ENCODE results near the gene USP21. TPM values are rescaled to one million over a fixed set of nuclear protein-coding genes. Genes with fewer than 3 reads are reported as not detected.

The USP21 gene
- total and polyA plus RNA-seq, 9 of the 15 experiments (the other 6 are each of a cell fraction or from before 2014, with no cell fraction given), result 4.9 to 52.4 (median 21.6) TPM

DNA sequence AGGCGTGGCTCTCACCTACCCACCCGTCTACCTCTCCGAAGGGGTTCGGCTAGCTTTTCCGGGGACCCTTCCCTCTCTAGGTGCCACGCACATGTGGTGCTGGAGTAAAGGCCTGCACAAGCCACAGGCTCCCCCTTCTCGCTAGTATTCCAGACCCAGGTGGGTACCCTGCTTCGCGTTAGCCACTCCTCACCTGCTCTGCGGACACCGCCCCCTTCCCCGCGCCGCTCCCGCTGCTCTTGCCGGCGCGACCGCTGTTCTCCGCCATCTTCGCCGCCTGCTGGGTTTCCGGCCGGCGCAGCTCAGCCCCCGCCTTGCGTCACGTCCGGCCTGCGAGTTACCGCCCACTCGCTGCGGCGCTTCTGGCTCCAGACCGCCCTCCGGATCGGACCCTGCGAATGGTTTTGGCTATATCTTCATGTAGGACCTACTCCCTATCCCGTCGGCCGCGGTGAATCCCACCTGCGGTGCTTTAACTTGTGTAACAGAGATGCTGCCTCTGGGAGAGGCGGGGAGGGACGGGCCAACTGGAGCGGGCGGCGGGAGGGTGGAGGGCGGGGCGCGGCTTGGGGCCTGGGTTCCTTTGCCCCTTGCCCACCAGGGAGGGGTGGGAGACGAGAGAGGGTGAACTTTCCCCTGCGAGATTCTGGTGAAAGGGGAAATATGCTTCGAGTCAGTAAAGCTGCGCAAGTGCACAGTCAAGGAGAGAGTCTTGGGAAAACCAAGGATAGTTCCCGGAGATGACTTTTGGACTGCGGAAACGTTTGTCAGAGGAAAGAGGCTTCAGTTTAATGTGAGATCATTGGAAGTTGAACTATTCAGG lies 41.3 kb upstream of the USP21 start, which contains the start of the genes NIT1 and PFDN2 (continued):
- TF ChIP-seq, protein P1, sequence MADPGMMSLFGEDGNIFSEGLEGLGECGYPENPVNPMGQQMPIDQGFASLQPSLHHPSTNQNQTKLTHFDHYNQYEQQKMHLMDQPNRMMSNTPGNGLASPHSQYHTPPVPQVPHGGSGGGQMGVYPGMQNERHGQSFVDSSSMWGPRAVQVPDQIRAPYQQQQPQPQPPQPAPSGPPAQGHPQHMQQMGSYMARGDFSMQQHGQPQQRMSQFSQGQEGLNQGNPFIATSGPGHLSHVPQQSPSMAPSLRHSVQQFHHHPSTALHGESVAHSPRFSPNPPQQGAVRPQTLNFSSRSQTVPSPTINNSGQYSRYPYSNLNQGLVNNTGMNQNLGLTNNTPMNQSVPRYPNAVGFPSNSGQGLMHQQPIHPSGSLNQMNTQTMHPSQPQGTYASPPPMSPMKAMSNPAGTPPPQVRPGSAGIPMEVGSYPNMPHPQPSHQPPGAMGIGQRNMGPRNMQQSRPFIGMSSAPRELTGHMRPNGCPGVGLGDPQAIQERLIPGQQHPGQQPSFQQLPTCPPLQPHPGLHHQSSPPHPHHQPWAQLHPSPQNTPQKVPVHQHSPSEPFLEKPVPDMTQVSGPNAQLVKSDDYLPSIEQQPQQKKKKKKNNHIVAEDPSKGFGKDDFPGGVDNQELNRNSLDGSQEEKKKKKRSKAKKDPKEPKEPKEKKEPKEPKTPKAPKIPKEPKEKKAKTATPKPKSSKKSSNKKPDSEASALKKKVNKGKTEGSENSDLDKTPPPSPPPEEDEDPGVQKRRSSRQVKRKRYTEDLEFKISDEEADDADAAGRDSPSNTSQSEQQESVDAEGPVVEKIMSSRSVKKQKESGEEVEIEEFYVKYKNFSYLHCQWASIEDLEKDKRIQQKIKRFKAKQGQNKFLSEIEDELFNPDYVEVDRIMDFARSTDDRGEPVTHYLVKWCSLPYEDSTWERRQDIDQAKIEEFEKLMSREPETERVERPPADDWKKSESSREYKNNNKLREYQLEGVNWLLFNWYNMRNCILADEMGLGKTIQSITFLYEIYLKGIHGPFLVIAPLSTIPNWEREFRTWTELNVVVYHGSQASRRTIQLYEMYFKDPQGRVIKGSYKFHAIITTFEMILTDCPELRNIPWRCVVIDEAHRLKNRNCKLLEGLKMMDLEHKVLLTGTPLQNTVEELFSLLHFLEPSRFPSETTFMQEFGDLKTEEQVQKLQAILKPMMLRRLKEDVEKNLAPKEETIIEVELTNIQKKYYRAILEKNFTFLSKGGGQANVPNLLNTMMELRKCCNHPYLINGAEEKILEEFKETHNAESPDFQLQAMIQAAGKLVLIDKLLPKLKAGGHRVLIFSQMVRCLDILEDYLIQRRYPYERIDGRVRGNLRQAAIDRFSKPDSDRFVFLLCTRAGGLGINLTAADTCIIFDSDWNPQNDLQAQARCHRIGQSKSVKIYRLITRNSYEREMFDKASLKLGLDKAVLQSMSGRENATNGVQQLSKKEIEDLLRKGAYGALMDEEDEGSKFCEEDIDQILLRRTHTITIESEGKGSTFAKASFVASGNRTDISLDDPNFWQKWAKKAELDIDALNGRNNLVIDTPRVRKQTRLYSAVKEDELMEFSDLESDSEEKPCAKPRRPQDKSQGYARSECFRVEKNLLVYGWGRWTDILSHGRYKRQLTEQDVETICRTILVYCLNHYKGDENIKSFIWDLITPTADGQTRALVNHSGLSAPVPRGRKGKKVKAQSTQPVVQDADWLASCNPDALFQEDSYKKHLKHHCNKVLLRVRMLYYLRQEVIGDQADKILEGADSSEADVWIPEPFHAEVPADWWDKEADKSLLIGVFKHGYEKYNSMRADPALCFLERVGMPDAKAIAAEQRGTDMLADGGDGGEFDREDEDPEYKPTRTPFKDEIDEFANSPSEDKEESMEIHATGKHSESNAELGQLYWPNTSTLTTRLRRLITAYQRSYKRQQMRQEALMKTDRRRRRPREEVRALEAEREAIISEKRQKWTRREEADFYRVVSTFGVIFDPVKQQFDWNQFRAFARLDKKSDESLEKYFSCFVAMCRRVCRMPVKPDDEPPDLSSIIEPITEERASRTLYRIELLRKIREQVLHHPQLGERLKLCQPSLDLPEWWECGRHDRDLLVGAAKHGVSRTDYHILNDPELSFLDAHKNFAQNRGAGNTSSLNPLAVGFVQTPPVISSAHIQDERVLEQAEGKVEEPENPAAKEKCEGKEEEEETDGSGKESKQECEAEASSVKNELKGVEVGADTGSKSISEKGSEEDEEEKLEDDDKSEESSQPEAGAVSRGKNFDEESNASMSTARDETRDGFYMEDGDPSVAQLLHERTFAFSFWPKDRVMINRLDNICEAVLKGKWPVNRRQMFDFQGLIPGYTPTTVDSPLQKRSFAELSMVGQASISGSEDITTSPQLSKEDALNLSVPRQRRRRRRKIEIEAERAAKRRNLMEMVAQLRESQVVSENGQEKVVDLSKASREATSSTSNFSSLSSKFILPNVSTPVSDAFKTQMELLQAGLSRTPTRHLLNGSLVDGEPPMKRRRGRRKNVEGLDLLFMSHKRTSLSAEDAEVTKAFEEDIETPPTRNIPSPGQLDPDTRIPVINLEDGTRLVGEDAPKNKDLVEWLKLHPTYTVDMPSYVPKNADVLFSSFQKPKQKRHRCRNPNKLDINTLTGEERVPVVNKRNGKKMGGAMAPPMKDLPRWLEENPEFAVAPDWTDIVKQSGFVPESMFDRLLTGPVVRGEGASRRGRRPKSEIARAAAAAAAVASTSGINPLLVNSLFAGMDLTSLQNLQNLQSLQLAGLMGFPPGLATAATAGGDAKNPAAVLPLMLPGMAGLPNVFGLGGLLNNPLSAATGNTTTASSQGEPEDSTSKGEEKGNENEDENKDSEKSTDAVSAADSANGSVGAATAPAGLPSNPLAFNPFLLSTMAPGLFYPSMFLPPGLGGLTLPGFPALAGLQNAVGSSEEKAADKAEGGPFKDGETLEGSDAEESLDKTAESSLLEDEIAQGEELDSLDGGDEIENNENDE (IDR thresholded peaks at IDR 0.05; ENCODE audit: low read depth, low read length), result no peak
- TF ChIP-seq, protein P2, sequence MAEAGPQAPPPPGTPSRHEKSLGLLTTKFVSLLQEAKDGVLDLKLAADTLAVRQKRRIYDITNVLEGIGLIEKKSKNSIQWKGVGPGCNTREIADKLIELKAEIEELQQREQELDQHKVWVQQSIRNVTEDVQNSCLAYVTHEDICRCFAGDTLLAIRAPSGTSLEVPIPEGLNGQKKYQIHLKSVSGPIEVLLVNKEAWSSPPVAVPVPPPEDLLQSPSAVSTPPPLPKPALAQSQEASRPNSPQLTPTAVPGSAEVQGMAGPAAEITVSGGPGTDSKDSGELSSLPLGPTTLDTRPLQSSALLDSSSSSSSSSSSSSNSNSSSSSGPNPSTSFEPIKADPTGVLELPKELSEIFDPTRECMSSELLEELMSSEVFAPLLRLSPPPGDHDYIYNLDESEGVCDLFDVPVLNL (CRISPR knock-in tag; IDR thresholded peaks at IDR 0.05; ENCODE audit: low read depth), result peak; percentile 52
- TF ChIP-seq CBFA2T3 (IDR thresholded peaks at IDR 0.05) (no peak), YY1 (IDR thresholded peaks at IDR 0.05; ENCODE audit: borderline replicate concordance in 1 of 3, control insufficient read depth in 1 of 3, extremely low read depth in 1 of 3, insufficient read depth in 3 of 3, insufficient read length in 1 of 3, insufficient replicate concordance in 2 of 3, low read depth in 1 of 3, low read length in 2 of 3) (peak; percentile 83 to 98 (median 94)), RHOXF2B (CRISPR knock-in tag; conservative IDR thresholded peaks at IDR 0.05) (no peak), SRSF7 (optimal IDR thresholded peaks at IDR 0.05; ENCODE audit: low read depth, low read length) (no peak), NRF1 (conservative IDR thresholded peaks at IDR 0.05 in 1 of 2, IDR thresholded peaks at IDR 0.05 in 1 of 2) (peak; percentile 79 to 85), CBX3 (IDR thresholded peaks at IDR 0.05; ENCODE audit: borderline replicate concordance in 1 of 2, low read length in 2 of 2) (no peak), ZBTB7A (IDR thresholded peaks at IDR 0.05; ENCODE audit: borderline replicate concordance, control insufficient read depth, low read depth, low read length) (peak; percentile 44; the same call in 1 of the 2 replicates)
- TF ChIP-seq, protein P3, sequence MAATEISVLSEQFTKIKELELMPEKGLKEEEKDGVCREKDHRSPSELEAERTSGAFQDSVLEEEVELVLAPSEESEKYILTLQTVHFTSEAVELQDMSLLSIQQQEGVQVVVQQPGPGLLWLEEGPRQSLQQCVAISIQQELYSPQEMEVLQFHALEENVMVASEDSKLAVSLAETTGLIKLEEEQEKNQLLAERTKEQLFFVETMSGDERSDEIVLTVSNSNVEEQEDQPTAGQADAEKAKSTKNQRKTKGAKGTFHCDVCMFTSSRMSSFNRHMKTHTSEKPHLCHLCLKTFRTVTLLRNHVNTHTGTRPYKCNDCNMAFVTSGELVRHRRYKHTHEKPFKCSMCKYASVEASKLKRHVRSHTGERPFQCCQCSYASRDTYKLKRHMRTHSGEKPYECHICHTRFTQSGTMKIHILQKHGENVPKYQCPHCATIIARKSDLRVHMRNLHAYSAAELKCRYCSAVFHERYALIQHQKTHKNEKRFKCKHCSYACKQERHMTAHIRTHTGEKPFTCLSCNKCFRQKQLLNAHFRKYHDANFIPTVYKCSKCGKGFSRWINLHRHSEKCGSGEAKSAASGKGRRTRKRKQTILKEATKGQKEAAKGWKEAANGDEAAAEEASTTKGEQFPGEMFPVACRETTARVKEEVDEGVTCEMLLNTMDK (IDR thresholded peaks at IDR 0.05; ENCODE audit: borderline replicate concordance, insufficient read depth, low read depth, low read length, poor library complexity, severe bottlenecking), result no peak
